Measurements from ENCODE around the gene STT3A.

- no peak for TF ChIP-seq EZH2 (IDR thresholded peaks at IDR 0.05; ENCODE audit: low read length, missing control alignments)
- TF ChIP-seq CTCF (conservative IDR thresholded peaks at IDR 0.05 in 1 of 2, IDR thresholded peaks at IDR 0.05 in 1 of 2; ENCODE audit: low read depth in 1 of 2, low read length in 2 of 2), result no peak
These were observed 25.7 kb downstream of the STT3A start for GRCh38 chr11:125618383-125618782.
